ENCODE data around the gene STOML1.

The STOML1 gene

GRCh38 chr15:73957276-73957675 is 34.8 kb downstream of the STOML1 start:
- in situ Hi-C loops (cut with MboI; ENCODE audit: low sequenced_read_pairs, unreplicated experiment), result no loop called here
- DNase-seq (ENCODE audit: low spot score), result no peak
- TF ChIP-seq, protein P1, sequence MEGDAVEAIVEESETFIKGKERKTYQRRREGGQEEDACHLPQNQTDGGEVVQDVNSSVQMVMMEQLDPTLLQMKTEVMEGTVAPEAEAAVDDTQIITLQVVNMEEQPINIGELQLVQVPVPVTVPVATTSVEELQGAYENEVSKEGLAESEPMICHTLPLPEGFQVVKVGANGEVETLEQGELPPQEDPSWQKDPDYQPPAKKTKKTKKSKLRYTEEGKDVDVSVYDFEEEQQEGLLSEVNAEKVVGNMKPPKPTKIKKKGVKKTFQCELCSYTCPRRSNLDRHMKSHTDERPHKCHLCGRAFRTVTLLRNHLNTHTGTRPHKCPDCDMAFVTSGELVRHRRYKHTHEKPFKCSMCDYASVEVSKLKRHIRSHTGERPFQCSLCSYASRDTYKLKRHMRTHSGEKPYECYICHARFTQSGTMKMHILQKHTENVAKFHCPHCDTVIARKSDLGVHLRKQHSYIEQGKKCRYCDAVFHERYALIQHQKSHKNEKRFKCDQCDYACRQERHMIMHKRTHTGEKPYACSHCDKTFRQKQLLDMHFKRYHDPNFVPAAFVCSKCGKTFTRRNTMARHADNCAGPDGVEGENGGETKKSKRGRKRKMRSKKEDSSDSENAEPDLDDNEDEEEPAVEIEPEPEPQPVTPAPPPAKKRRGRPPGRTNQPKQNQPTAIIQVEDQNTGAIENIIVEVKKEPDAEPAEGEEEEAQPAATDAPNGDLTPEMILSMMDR (IDR thresholded peaks at IDR 0.05; ENCODE audit: borderline replicate concordance, control extremely low read depth, extremely low read depth, insufficient read depth, missing control alignments), result no peak

DNA sequence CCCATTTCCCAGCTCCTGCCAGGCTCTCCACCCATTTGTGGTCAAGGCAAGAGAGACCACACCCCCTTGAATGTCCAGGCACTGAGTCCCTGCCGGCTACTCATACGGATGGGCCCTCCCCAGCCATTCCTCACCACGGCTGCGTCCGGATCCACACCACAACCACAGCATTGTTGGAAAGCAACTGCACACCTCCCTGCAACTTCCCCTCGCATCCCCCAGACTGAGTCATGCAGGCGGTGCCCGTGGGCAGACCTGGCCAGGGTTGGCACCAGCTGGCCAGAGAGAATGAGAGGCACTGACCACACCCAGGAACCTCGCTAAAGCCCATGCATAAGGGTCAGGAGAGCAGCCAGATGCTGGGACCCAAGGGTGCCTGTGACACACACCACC is 35.4 kb downstream of the STOML1 start:
- TF ChIP-seq, protein P1 (IDR thresholded peaks at IDR 0.05; ENCODE audit: borderline replicate concordance, control extremely low read depth, extremely low read depth, insufficient read depth, missing control alignments), result no peak
- DNase-seq (ENCODE audit: low spot score), result no peak
- in situ Hi-C loops (cut with MboI; ENCODE audit: low sequenced_read_pairs, unreplicated experiment), result no loop called here

- TF ChIP-seq, protein P1 (IDR thresholded peaks at IDR 0.05; ENCODE audit: borderline replicate concordance, control extremely low read depth, extremely low read depth, insufficient read depth, missing control alignments), result no peak
- no peak for DNase-seq (ENCODE audit: low spot score)
- in situ Hi-C loops (cut with MboI; ENCODE audit: low sequenced_read_pairs, unreplicated experiment), result no loop called here
Observed at GRCh38 chr15:73955861-73956742, 36.0 kb downstream of the STOML1 start.

GRCh38 chr15:73955326-73955725 is 36.8 kb downstream of the STOML1 start:
- DNase-seq (ENCODE audit: low spot score), result no peak
- TF ChIP-seq, protein P1 (IDR thresholded peaks at IDR 0.05; ENCODE audit: borderline replicate concordance, control extremely low read depth, extremely low read depth, insufficient read depth, missing control alignments), result no peak
- in situ Hi-C loops (cut with MboI; ENCODE audit: low sequenced_read_pairs, unreplicated experiment), result no loop called here

DNA sequence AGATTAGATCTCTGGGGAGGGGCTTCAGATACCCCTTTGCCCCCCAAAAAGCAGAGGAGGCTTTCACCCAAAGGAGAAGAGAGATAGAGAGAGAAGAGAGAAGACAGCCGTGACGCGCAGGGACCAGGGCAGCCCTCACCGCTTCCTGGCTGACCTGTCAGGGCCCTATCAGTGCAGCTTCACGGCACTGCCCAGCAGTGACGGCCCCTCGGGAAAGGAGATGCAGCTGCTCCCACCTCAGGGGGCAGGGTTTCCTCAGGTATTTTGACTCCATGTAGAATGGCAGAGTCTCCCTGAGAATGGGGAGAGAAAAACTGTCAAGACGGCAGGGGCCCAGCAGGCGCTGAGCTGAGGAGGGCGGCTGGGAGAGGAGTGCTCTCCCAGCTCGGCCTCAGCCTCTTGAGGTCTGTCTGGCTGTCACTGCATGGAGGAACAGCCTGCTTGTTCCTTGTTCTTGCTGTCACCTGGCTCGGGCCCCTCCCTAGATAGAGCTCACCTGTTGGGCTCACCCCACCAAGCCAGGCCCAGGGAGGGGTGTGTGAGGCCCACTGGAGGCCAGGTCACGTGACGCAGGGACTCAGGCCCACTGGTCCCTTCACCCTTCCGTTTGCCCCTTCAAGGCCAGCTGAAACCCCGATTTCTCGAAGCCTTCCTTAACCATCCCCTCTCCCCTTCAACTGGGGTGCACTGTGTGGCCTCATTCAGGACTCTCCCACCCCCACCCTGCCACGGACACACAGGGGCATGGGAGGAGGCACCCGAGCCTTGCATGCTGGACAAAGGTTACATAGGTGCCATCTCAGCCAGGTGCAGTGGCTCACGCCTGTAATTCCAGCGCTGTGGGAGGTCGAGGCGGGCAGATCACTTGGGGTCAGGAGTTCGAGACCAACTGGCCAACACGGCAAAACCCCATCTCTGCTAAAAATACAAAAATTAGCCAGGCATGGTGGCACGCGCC is 37.6 kb downstream of the STOML1 start:
- in situ Hi-C loops (cut with MboI; ENCODE audit: low sequenced_read_pairs, unreplicated experiment), result no loop called here
- TF ChIP-seq, protein P1 (IDR thresholded peaks at IDR 0.05; ENCODE audit: borderline replicate concordance, control extremely low read depth, extremely low read depth, insufficient read depth, missing control alignments), result no peak
- no peak for DNase-seq (ENCODE audit: low spot score)

- in situ Hi-C loops (cut with MboI; ENCODE audit: low sequenced_read_pairs, unreplicated experiment), result no loop called here
- DNase-seq (ENCODE audit: low spot score), result no peak
- TF ChIP-seq, protein P1 (IDR thresholded peaks at IDR 0.05; ENCODE audit: borderline replicate concordance, control extremely low read depth, extremely low read depth, insufficient read depth, missing control alignments), result no peak
Observed at GRCh38 chr15:73952913-73953750, 39.0 kb downstream of the STOML1 start.

Data from GM13976 (cell line).